GM12801 (cell line): ENCODE measurements around the gene PFDN6.

ENCODE experiments used
- TF ChIP-seq, protein P1 (sequence below): IDR thresholded peaks from one replicate; pipeline ENCODE4 v1.5.1; 2011; ENCODE audit warnings: control low read depth; ENCODE audit not compliant: insufficient read length; ENCODE audit errors: extremely low read depth

Gene PFDN6

DNA sequence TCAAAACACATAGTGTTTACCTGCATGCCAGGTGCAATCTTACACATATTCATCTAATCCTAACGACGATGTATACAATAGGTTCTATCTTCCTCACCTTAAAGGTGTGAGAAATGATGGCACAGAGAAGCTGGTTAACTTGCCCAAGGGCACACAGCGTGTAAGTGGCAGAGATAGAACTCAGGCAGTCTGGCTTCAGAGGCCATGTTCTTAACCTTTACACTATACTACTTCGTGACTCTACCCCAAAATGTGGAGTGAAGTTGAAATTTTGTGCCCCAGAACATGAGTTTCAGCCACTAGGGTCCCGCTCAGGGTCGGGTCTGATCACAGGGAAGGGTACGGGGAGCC, 18.3 kb upstream of the PFDN6 start:
- TF ChIP-seq, protein P1, sequence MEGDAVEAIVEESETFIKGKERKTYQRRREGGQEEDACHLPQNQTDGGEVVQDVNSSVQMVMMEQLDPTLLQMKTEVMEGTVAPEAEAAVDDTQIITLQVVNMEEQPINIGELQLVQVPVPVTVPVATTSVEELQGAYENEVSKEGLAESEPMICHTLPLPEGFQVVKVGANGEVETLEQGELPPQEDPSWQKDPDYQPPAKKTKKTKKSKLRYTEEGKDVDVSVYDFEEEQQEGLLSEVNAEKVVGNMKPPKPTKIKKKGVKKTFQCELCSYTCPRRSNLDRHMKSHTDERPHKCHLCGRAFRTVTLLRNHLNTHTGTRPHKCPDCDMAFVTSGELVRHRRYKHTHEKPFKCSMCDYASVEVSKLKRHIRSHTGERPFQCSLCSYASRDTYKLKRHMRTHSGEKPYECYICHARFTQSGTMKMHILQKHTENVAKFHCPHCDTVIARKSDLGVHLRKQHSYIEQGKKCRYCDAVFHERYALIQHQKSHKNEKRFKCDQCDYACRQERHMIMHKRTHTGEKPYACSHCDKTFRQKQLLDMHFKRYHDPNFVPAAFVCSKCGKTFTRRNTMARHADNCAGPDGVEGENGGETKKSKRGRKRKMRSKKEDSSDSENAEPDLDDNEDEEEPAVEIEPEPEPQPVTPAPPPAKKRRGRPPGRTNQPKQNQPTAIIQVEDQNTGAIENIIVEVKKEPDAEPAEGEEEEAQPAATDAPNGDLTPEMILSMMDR = no peak

DNA sequence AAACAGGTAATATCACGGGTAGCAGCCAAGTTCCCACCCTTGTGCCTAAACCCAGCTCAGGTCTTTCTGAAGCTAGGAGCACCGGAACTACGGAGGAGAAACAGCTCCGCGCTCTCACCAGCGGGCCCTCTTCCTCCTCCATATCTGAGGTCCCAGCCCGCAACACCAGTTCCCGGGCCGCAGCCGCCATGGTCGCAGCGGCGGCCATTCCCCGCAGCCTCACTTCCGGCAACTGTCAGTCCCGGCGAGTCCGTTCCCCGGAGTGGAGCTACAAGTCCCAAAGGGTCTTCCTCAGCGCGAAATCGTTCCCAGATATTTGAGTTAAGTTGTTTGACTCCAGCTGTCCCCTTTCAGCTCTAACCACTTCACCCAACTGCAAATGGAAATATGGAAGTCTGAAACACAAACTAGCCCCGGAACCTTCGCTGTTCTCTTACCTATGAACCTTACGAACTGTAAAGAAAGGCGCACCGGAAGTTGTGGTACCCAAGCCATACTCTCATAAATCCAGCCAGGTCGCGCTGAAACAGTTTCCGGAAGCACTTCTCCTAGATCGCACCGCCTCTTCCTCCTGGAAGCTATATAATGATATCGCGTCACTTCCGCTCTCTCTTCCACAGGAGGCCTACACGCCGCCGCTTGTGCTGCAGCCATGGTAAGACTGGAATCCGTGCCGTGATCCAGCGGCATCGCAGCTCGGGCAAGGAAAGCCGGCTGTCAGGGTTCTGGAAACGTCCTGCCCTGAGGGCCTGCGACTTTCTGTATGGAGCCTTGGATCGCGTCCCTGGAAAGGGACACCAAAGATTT, 17.7 kb upstream of the PFDN6 start, which contains the start of the genes RPS18 and VPS52:
RPS18 (plus strand) TSS at position 608 of the 807 bp plus-strand sequence; CDS start at position 653, 45 bp downstream.
VPS52 (minus strand) TSS at position 409 of the 807 bp plus-strand sequence; CDS start at position 208, 201 bp downstream.
- TF ChIP-seq, protein P1 = no peak

DNA sequence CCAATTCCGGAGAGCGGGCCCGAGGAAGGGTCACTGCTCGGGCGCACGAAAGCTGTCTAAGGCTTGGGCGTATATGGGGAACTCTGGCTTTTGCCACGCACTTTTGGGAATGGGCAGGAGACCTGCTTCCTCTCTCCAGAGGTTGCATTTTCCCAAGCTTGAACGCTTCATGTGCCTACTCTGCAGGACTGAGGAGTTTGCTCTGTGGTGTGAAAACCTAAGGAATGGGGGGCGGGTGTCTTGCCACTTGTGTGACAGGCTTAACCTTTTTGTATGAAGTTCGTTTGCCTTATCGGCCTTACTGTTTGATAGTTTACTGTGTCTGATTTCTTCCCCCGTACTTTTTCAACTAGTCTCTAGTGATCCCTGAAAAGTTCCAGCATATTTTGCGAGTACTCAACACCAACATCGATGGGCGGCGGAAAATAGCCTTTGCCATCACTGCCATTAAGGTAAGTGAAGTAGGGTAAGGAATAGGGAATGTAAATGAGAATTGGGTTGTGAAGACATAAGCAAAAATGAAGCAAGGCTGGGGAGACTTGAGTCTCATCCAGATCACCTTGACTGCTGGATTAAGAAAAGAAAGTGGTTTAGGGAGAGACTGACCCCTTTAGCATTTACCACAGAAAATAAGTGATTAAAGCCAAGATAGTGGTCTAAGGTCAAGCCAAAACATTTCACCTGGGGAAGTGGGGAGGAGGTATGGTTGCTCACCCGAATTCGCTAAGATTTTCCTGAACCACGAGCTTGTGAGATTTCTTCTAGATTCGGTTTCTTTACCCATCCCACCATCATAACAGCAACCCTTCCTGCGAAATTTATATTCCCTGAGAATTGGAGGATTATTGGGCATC, 16.9 kb upstream of the PFDN6 start:
- TF ChIP-seq, protein P1 = no peak

DNA sequence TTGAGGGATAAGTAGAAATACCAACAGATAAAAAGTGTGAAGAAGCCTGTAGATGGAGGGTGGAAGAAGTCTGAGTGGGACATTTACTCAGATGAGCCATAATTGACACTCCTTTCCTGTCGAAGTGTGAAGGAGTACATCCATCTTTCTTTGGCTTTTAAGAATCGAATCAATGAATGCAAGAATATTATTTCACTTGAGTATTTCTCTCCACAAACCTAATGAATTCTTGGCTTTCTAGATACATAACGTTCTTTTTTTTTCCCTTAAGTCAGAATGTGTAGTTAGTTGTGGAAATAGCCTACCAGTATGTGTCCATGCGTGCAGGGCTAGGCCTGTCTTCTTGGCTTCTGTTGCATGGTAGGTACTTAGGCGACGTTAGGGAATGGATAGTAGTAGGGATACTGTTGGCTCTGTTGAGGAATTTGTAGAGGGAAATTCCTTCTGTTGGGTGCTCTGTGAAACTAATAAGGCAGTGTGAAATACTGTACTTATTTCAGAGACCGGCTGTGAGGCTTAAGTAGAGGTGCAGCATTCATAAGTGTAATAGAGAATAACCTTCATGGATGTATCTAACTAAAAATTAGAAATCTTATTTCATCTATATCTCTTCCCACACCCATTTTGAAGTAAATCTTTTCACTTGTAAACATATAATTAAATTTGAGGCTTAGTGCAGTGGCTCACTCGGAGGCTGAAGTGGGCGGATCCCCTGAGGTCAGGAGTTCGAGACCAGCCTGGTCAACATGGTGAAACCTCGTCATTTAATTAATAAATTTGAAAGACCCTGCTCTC, 16.1 kb upstream of the PFDN6 start:
- TF ChIP-seq, protein P1 = no peak

DNA sequence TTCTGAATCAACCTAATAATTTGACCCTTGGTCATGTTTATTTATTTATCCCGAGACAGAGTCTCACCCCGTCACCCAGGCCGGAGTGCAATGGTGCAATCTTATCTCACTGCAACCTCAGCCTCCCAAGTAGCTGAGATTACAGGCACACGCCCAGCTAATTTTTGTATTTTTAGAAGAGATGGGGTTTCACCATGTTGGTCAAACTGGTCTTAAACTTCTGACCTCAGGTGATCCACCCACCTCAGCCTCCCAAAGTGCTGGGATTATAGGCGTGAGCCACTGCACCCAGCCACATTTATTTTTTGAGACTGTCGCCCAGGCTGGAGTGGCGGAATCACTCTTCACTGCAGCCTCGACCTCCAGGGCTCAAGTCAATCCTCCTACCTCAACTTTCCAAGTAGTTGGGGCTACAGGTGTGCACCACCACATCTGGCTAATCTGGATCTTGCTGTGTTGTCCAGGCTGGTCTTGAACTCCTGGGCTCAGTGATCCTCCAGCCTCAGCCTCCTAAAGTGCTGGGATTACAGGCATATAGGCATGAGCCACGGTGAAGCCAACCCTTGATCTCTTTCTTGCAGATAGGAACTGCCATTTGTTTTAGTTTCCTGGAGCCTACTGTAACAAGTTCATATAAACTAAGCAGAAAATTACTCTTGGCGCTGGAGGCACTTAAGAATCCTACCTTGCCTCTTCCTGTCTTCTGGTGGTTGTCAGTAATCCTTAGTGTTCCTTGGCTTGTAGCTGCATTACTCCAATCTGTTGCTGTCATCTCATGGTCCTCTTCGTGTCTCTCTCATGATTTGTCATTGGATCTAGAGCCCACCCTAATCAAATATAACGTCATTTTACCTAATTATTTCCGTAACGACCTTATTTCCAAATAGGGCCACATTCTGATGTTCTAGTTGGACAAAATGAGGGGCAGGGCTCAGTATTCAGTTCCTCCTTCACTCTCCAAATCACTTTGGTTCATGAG, 15.2 kb upstream of the PFDN6 start:
- TF ChIP-seq, protein P1 = no peak

DNA sequence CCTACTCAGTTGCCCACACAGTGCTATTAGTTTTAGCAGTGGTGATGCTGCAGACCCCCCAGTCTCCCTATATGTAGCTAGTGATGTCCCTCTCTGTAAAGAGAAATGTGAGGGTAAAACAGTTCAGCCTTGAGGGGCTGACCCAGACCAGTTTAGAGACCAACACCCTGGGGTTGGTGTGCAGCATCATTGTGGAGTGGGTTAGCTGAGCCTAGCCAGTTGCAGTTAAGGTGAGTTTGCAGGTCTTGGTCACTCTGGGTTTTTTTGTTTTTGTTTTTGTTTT, 12.9 kb upstream of the PFDN6 start:
- TF ChIP-seq, protein P1 = no peak
